Measurements from ENCODE around the gene CLEC11A. TPM values are rescaled to one million over a fixed set of nuclear protein-coding genes. Genes with fewer than 3 reads are reported as not detected.
A peak's percentile ranks its signal among the peaks of the same experiment; 100 is the strongest.

CLEC11A gene
- total RNA-seq, 4 donors from 2014 or later = 3.3 to 4.6 (median 4.0) TPM; not detected in 1

- Histone ChIP-seq H3K36me3 (no peaks in the 10 kb centered on the region), H3K27ac (no peak overlapping the region), H3K4me1 (peaks cover 0 to 1% (median 0%) of the 10 kb centered on the region in 4 donors), H3K9me3 (no peaks in the 10 kb centered on the region), H3K27me3 (peaks cover 0 to 1% of the 10 kb centered on the region in 2 donors), H3K4me3 (no peak overlapping the region)
- no peak for TF ChIP-seq POLR2A (IDR thresholded peaks at IDR 0.05)
- TF ChIP-seq CTCF (IDR thresholded peaks at IDR 0.05) = no peak
- DNase-seq = no peak
Measured at GRCh38 chr19:50712833-50713232, 10.3 kb upstream of the CLEC11A start.

GRCh38 chr19:50713556-50714236 lies 9.5 kb upstream of the CLEC11A start:
- no peaks in the 10 kb centered on the region for H3K9me3 ChIP-seq
- no peak for DNase-seq
- peaks cover 0 to 10% (median 3%) of the 10 kb centered on the region in 4 donors for H3K4me1 ChIP-seq
- peaks cover 0 to 10% of the 10 kb centered on the region in 2 donors for H3K27me3 ChIP-seq
- TF ChIP-seq CTCF (IDR thresholded peaks at IDR 0.05) (no peak), POLR2A (IDR thresholded peaks at IDR 0.05) (no peak)
- H3K27ac ChIP-seq = no peak overlapping the region
- no peaks in the 10 kb centered on the region for H3K36me3 ChIP-seq
- H3K4me3 ChIP-seq = no peak overlapping the region

- DNase-seq = no peak
- no peaks in the 10 kb centered on the region for H3K9me3 ChIP-seq
- H3K4me3 ChIP-seq = no peak overlapping the region
- H3K36me3 ChIP-seq = no peaks in the 10 kb centered on the region
- H3K4me1 ChIP-seq = peaks cover 0 to 16% (median 8%) of the 10 kb centered on the region in 4 donors
- peaks cover 0 to 16% of the 10 kb centered on the region in 2 donors for H3K27me3 ChIP-seq
- TF ChIP-seq POLR2A (IDR thresholded peaks at IDR 0.05) (no peak), CTCF (IDR thresholded peaks at IDR 0.05) (no peak)
- no peak overlapping the region for H3K27ac ChIP-seq
Measured at GRCh38 chr19:50716178-50717025, 6.8 kb upstream of the CLEC11A start.

GRCh38 chr19:50717026-50717723 lies 6.0 kb upstream of the CLEC11A start:
- TF ChIP-seq CTCF (IDR thresholded peaks at IDR 0.05) (no peak), POLR2A (IDR thresholded peaks at IDR 0.05) (no peak)
- Histone ChIP-seq H3K36me3 (no peaks in the 10 kb centered on the region), H3K9me3 (no peaks in the 10 kb centered on the region), H3K4me3 (no peak overlapping the region), H3K4me1 (peaks cover 0 to 16% (median 8%) of the 10 kb centered on the region in 4 donors), H3K27ac (no peak overlapping the region), H3K27me3 (peaks cover 0 to 16% of the 10 kb centered on the region in 2 donors)
- no peak for DNase-seq

GRCh38 chr19:50717891-50718254 lies 5.3 kb upstream of the CLEC11A start:
- Histone ChIP-seq H3K36me3 (no peaks in the 10 kb centered on the region), H3K9me3 (no peaks in the 10 kb centered on the region), H3K4me3 (no peak overlapping the region), H3K27ac (no peak overlapping the region), H3K27me3 (peaks cover 0 to 16% of the 10 kb centered on the region in 2 donors), H3K4me1 (peaks cover 0 to 16% (median 8%) of the 10 kb centered on the region in 4 donors)
- TF ChIP-seq CTCF (IDR thresholded peaks at IDR 0.05) (no peak), POLR2A (IDR thresholded peaks at IDR 0.05) (no peak)
- peak in 1 of 3 donors; percentile 36 for DNase-seq
